ENCODE results near the gene SNTG2. TPM values are rescaled to one million over a fixed set of nuclear protein-coding genes. Genes with fewer than 3 reads are reported as not detected.

Gene SNTG2
- total and polyA plus RNA-seq, 2 donors (not counting 3 experiments of a cell fraction or from before 2014, with no cell fraction given): not detected

GRCh38 chr2:1278125-1278524, 327.5 kb downstream of the SNTG2 start:
- intact Hi-C loops (cut with micrococcal nuclease) (no loop called here), dilution Hi-C loops (cut with MboI; ENCODE audit: extremely low pct_ligation_motif_present, low sequenced_read_pairs) (no loop called here)
- Histone ChIP-seq H3K4me2 (ENCODE audit: insufficient read depth, low read length) (no peak overlapping the region), H3K9ac (replicated peaks; ENCODE audit: extremely low read depth, insufficient read depth, low read length) (no peak overlapping the region), H3K27me3 (ENCODE audit: control insufficient read depth in 2 of 2, insufficient read depth in 2 of 2, low read length in 2 of 2) (no peaks in the 10 kb centered on the region), H3K79me2 (ENCODE audit: control insufficient read depth, insufficient read depth, low read length) (no peaks in the 10 kb centered on the region), H3K27ac (ENCODE audit: insufficient read depth, low read depth, low read length) (no peak overlapping the region), H3K4me3 (replicated peaks in 1 of 3; ENCODE audit: insufficient read depth in 1 of 3, low read depth in 1 of 3, low read length in 3 of 3) (no peak overlapping the region), H3K36me3 (ENCODE audit: control insufficient read depth in 2 of 2, extremely low read depth in 1 of 2, insufficient read depth in 2 of 2, low read length in 2 of 2) (no peaks in the 10 kb centered on the region), H2AFZ (ENCODE audit: low read depth, low read length) (no peak overlapping the region), H3K9me3 (replicated peaks; ENCODE audit: control insufficient read depth, insufficient read depth, low read length) (peaks cover 6% of the 10 kb centered on the region), H3K4me1 (ENCODE audit: control insufficient read depth, extremely low read depth, insufficient read depth, low read length) (no peaks in the 10 kb centered on the region), H4K20me1 (replicated peaks; ENCODE audit: control insufficient read depth, extremely low read depth, insufficient read depth, low read length) (no peaks in the 10 kb centered on the region), H3K9me1 (replicated peaks; ENCODE audit: control insufficient read depth, extremely low read depth, insufficient read depth, low read length) (no peaks in the 10 kb centered on the region)
- BruUV-seq (replicated peaks): no TSS peak
- no peak for DNase-seq (ENCODE audit: low read depth, low spot score)
- TF ChIP-seq EZH2 (IDR thresholded peaks at IDR 0.05; ENCODE audit: borderline replicate concordance, low read depth, low read length, severe bottlenecking): no peak
- TF ChIP-seq FOS (IDR thresholded peaks at IDR 0.05; ENCODE audit: borderline replicate concordance, insufficient read depth, low read length): no peak
- TF ChIP-seq CTCF (IDR thresholded peaks at IDR 0.05; ENCODE audit: extremely low read depth in 1 of 2, insufficient read depth in 1 of 2, low read depth in 1 of 2, low read length in 2 of 2): no peak
- TF ChIP-seq MAX (IDR thresholded peaks at IDR 0.05; ENCODE audit: insufficient read depth, insufficient read length): no peak
- ChIA-PET CTCF (no interaction called here), POLR2A (no interaction called here)
- FAIRE-seq: no peak

GRCh38 chr2:1278861-1279260, 328.2 kb downstream of the SNTG2 start:
- no peak for TF ChIP-seq EZH2 (IDR thresholded peaks at IDR 0.05; ENCODE audit: borderline replicate concordance, low read depth, low read length, severe bottlenecking)
- no peak for TF ChIP-seq GATA2 (IDR thresholded peaks at IDR 0.05; ENCODE audit: insufficient read depth, insufficient read length, low read depth, low read length)
- no peak for TF ChIP-seq POLR2A (IDR thresholded peaks at IDR 0.05; ENCODE audit: low read depth, low read length)
- TF ChIP-seq CTCF (IDR thresholded peaks at IDR 0.05; ENCODE audit: extremely low read depth in 1 of 2, insufficient read depth in 1 of 2, low read depth in 1 of 2, low read length in 2 of 2): no peak
- Histone ChIP-seq H3K27ac (ENCODE audit: insufficient read depth, low read depth, low read length) (no peak overlapping the region), H3K9ac (replicated peaks; ENCODE audit: extremely low read depth, insufficient read depth, low read length) (no peak overlapping the region), H3K27me3 (ENCODE audit: control insufficient read depth in 2 of 2, insufficient read depth in 2 of 2, low read length in 2 of 2) (no peaks in the 10 kb centered on the region), H3K4me1 (ENCODE audit: control insufficient read depth, extremely low read depth, insufficient read depth, low read length) (no peaks in the 10 kb centered on the region), H3K4me3 (replicated peaks in 1 of 3; ENCODE audit: insufficient read depth in 1 of 3, low read depth in 1 of 3, low read length in 3 of 3) (no peak overlapping the region), H3K9me1 (replicated peaks; ENCODE audit: control insufficient read depth, extremely low read depth, insufficient read depth, low read length) (no peaks in the 10 kb centered on the region), H2AFZ (ENCODE audit: low read depth, low read length) (no peak overlapping the region), H3K4me2 (ENCODE audit: insufficient read depth, low read length) (no peak overlapping the region), H3K36me3 (ENCODE audit: control insufficient read depth in 2 of 2, extremely low read depth in 1 of 2, insufficient read depth in 2 of 2, low read length in 2 of 2) (no peaks in the 10 kb centered on the region), H3K79me2 (ENCODE audit: control insufficient read depth, insufficient read depth, low read length) (no peaks in the 10 kb centered on the region), H3K9me3 (replicated peaks; ENCODE audit: control insufficient read depth, insufficient read depth, low read length) (peaks cover 6% of the 10 kb centered on the region), H4K20me1 (replicated peaks; ENCODE audit: control insufficient read depth, extremely low read depth, insufficient read depth, low read length) (no peaks in the 10 kb centered on the region)
- dilution Hi-C loops (cut with MboI; ENCODE audit: extremely low pct_ligation_motif_present, low sequenced_read_pairs): no loop called here
- DNase-seq (ENCODE audit: low read depth, low spot score) (no peak), FAIRE-seq (no peak)
- ChIA-PET POLR2A (no interaction called here), CTCF (no interaction called here)
- no TSS peak for BruUV-seq (replicated peaks)
- intact Hi-C loops (cut with micrococcal nuclease): no loop called here
